HG03378 (cell line): ENCODE results near the gene ZNF107.
A peak's percentile ranks its signal among the peaks of the same experiment; 100 is the strongest.

Source experiments
- ATAC-seq: cut with Tn5 transposase; IDR thresholded peaks from one replicate; pipeline ENCODE4 v1.9.1; 2021; ENCODE audit warnings: mild to moderate bottlenecking, moderate library complexity; ENCODE audit not compliant: unreplicated experiment

ZNF107 gene

GRCh38 chr7:64665980-64666662 lies at the start of gene ZNF107:
ZNF107 (plus strand) TSS chr7:64666133; CDS start chr7:64666283, 150 bp downstream.
- ATAC-seq, result peak; percentile 98

DNA sequence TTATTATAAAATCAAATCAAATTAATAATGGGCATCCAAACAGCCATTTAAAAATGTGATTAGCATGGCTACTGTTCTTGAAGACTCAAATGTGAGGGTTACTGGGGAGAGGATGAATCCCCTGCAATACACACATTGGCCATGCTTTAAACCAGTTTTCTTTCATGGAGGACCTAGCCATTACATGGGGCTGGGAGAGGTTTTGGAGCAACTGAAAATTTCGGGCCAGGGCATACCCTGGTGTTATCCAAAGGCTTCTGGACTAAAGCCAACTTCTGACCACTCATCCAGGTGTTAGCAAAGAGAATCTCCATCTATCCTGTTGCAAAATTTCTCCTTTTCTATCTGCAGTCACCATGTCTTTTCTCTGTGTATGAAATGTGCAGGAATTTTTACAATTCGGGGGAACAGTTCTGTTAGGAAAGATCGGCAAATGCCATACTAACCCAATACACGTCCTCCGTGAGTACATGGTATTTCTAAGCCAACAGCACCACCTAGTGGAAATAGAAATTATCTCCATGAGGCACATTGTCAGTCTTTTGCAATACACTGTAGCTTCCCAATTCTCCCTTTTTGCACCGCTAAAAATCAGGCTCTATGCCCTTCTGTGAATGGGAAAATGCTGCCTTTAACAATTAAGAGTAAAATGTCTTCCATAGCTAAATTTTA lies 47.0 kb upstream of the ZNF107 start:
- no peak for ATAC-seq

GRCh38 chr7:64619705-64620104 lies 46.2 kb upstream of the ZNF107 start:
- no peak for ATAC-seq

- no peak for ATAC-seq
Measured at GRCh38 chr7:64621656-64622055, 44.3 kb upstream of the ZNF107 start.

GRCh38 chr7:64625114-64626082 lies 40.5 kb upstream of the ZNF107 start:
- ATAC-seq, result no peak

GRCh38 chr7:64626083-64626469 lies 39.9 kb upstream of the ZNF107 start:
- ATAC-seq, result no peak

- no peak for ATAC-seq
Measured at GRCh38 chr7:64626557-64626956, 39.4 kb upstream of the ZNF107 start.

DNA sequence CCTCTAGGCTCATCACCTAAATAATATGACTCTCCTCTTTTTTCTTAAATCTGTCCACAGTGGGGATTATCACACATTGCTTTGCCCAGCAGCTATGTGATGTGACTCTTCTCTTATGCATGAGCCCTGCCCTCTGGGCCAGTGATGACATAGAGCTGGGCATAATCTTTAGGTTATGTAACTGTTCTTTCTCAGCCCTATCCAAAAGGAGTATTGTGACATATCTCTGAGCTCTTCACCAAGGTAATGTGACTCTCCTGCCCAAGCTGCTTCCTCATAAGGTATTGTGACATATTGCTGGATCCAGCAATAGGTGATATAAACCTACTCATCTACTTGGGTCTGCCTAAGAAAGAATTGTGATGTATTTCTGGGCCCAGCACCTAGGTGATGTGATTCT lies 37.7 kb upstream of the ZNF107 start:
- no peak for ATAC-seq

DNA sequence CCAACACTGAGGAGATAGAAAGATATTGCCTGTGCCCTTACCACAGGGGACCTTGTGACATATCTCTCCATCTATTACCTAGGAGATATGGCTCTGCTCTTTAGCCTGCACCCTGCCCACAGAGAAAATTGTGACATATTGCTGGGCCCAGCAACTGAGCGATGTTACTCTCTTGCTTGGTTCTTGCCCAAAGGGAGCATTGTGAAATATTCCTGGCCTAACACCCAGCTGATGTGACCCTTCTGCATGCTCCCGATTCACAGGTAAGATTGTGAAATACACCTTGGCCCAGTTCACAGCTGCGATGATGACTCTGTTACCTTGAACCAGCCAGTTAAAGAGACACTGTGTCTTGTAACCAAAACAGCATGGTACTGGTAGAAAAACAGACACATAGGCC lies 37.2 kb upstream of the ZNF107 start:
- no peak for ATAC-seq

GRCh38 chr7:64630496-64630895 lies 35.4 kb upstream of the ZNF107 start:
- ATAC-seq, result no peak

DNA sequence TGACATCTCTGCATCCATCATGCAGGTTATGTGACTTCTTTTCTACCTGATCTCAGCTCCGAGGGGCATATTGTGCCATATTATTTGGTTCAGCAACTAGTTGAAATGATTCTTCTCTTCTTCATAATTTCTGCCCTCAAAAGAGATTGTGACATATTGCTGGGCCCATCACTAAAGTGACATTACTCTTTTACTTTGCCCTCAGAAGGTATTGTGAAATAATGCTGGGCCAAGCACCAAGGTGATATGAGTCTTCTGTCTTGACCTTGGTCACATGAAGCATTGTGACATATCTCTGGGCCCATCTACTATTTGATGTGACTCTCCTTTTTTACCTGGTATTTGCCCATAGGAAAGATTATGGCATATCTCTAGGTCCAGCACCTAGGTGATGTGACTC lies 33.9 kb upstream of the ZNF107 start:
- ATAC-seq, result no peak

DNA sequence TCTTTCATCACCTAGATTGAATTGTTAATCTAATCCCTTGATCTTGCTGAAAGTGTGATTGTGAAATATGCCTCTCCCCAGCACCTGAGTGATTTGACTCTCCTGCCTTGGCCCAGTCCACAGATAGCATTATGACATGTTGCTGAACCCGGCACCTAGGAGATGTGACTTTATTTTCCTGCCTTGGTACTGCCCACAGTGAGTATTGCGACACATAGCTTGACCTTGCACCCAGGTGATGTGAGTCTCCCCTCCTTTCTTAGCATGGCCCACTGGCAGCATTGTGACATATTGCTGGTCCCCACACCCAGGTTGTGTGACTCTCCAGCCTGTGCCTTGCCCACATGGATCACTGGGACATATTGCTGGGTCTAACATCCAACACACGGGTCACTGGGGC lies 32.5 kb upstream of the ZNF107 start:
- no peak for ATAC-seq

DNA sequence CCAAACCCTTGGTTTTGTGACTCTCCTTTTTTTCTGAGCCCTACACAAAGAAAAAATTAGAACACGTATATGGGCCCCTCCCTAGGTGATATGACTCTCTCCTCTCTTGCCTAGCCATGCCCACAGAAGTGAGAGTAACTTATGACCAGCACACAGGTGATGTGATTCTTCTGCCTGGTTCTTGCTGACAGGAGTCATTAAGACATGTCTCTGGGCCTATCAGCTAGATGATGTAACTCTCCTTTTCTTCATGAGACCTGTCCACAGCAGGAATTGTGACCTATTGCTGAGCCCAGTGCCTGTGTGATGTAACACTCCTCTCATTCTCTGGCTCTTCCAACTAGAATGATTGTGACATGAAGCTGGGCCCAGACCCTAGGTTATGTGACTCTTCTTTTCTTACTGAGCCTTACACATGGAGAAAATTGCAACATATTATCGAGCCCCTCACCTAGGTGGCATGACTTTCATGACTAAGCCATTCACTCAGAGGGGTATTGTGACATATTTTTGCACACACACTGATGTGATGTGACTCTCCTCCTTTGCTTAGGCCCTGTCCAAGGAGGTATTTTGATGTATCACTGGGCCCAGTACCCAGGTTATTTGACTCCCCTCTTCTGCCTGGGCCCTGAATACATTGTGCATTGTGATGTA lies 31.4 kb upstream of the ZNF107 start:
- no peak for ATAC-seq

GRCh38 chr7:64636386-64636785 lies 29.5 kb upstream of the ZNF107 start:
- ATAC-seq, result no peak

DNA sequence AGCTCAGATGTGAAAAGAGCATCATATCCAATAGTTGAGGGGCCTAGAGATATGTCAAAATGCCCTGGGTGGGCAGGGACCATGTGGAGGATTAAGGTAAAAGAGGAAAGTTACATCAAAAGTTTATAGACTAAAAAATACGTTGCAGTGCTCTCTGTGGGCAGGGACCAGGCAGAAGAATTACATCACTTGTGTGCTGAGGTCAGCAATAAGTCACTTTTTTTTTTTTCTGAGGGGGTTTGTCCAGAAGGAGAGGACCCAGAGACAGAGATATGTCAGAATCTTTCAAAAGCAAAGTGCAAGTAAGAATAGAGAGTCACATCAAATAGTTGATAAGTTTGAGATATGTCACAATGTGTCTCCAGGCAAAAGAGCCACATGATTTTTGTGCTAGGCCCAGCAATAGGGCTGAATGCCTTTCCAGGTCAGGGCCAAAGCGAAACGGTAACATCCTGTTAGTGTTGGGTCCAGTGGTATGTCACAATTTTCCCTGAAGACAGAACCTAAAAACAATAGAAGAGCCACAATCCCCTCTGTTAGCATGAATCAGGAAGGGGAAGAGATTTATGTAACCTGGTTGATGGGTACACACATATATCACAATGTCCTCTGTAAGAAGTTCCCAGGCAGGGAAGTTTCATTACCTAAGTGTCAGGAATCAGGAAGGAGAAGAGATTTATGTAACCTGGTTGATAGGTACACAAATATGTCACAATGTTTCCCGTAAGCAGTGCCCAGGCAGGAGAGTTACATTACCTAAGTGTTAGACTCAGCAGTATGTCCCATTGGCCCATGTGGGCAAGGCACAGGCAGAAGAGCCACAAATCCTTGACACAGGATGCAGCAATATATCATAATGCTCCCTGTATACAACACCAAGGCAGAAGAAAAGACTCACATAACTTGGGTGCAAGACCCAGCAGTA lies 28.1 kb upstream of the ZNF107 start:
- ATAC-seq, result no peak

GRCh38 chr7:64638822-64639221 lies 27.1 kb upstream of the ZNF107 start:
- ATAC-seq, result no peak

DNA sequence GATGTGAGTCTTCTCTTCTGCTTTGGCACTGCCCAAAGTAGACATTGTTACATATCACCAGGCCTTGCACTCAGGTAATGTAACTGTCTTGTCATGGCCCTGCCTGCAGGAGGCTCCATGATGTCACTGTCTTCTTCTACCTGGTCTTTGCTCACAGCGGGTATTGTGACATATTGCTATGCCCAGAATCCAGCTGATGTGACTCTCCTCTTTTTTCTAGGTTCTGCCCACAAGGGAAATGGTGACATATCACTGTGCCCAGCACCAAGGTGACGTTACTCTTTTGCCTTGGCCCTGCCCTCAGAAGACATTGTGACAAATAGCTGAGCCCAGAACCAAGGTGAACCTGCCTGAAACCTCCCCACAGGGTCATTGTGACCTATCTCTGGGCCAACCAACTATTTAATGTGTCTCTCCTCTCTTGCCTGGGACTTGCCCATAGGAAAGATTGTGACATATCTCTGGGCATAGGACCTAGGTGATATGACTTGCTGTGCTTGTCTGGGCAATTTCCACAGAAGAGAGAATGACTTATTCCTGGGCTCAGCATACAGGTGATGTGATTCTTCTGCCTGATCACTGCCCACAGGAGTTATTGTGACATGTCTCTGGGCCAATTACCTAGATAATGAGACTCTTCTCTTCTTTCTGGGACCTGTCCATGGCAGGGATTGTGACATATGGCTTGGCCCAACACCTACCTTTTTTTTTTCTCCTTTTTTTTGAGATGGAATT lies 26.5 kb upstream of the ZNF107 start:
- no peak for ATAC-seq

DNA sequence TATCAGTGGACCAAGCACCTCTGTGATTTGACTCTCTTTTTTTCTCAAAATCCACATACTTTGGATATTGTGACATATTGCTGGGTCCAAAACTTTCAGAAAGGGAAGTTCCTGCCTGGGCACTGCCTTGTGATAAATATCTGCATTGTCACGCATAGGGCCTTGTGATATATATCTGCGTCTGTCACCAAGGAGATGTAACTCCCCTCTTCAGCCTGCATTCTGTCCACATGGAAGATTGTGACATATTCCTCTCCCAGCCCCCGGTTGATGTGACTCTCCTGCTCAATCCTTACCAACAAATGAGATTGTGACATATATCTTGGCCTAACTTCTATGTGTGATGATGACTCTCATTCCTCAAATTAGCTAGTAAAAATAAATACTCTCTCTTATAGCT lies 25.4 kb upstream of the ZNF107 start:
- no peak for ATAC-seq

GRCh38 chr7:64642046-64642445 lies 23.9 kb upstream of the ZNF107 start:
- no peak for ATAC-seq
